IPS-18c (cell line): ENCODE data around the gene CA9.

ENCODE experiments used
- H3K4me3 ChIP-seq: 2 replicates; pipeline ENCODE4 v1.7.0; 2013; ENCODE audit warnings: low read depth, mild to moderate bottlenecking, low read length, moderate library complexity; ENCODE audit not compliant: insufficient read depth
- H3K9me3 ChIP-seq: one replicate; pipeline ENCODE4 v1.6.1; 2013; ENCODE audit warnings: mild to moderate bottlenecking, low read length, moderate library complexity; ENCODE audit not compliant: control insufficient read depth, insufficient read depth

Gene CA9

DNA sequence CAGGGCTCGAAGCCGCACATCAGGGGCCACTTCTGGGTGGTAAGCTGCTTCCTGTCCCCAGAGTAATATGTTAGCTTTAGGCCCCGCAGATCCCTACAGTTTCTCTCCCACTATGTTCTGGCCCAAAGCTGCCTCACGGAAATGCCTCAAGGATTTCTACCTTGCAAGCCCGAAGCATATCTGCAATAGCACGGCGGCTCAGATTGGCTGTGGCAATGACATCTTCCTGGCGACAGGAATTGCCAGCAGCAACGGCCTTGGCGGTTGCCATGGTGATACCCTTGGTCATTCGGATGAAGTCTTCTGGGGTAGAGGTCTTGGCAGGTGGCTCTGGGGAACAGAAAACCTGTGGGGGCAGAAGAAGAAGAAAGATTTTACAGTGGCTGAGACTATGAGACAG lies 26.3 kb downstream of the CA9 start:
- no peaks in the 10 kb centered on the region for H3K9me3 ChIP-seq
- H3K4me3 ChIP-seq, result no peak overlapping the region

DNA sequence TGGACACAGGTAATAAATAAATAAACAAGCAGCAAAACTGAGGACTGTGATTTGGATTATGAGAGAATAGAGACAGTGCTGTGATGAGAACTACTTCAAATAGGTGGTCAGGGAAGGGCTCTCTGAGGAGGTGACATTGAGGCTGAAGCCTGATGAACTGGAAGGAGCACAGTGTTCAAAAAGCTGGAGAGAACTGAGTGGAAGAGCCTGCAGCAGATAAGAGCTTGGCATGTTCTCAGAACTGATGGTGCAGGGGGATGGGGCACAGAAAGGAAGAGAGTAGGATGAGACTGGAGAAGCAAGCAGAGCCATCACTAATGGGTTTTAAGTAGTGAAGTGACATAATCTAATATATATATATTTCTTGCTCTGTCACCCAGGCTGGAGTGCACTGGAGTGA lies 27.2 kb downstream of the CA9 start:
- Histone ChIP-seq H3K9me3 (no peaks in the 10 kb centered on the region), H3K4me3 (no peak overlapping the region)

DNA sequence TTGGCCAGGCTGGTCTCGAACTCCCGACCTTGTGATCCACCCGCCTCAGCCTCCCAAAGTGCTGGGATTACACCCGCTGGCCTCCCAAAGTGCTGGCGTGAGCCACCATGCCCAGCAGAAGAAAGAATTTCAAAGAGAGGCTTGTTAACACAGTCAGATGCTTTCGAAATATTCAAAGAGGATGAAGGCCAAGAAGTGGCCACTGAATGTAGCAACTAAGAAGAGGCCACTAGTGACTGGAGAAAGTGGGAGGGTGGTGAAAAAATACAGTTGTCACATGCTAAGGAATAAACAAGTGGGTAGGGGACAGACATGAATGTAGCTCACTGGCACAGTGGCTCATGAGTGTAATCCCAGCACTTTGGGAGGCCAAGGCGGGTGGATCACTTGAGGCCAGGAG lies 29.0 kb downstream of the CA9 start:
- no peaks in the 10 kb centered on the region for H3K9me3 ChIP-seq

DNA sequence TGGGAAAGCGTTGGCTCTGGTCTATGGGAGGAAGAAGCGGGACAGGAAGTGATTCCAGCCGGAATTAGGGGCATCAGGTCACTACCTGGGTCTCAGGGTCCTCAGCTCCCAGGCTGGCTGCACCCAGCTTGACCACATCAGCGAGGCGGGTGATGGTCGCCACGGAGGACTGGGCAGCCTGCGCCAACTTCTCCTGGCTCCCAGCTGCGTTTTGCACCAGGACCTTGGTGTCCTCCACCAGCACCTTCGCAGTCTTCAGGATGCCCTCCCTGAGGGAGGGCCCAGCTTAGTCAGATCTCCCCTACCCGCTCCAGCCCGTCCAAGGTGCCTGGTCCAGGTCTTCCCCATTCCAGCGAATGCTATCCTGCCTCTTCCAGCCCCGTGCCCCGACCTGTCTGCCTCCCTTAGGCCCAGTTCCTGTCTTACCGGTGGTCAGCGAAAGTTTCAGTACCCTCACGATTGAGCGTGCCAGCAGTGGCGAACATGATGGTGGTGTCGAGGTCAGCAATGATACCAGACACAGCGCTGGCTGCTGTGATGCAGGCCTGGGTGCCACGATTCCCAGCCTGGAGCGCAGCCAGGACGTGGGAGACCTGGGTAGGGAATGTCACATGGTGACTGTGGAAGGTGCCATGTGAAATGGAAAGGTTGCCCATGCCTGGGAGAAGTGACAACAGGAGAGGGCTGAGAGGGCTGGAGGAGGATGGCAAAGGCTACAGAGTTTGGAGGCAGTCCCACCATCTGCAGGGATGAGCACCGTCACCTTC lies 30.4 kb downstream of the CA9 start:
- Histone ChIP-seq H3K9me3 (no peaks in the 10 kb centered on the region), H3K4me3 (no peak overlapping the region)

More for the DNA sequence above, 29.0 kb downstream of the CA9 start:
- no peak overlapping the region for H3K4me3 ChIP-seq

DNA sequence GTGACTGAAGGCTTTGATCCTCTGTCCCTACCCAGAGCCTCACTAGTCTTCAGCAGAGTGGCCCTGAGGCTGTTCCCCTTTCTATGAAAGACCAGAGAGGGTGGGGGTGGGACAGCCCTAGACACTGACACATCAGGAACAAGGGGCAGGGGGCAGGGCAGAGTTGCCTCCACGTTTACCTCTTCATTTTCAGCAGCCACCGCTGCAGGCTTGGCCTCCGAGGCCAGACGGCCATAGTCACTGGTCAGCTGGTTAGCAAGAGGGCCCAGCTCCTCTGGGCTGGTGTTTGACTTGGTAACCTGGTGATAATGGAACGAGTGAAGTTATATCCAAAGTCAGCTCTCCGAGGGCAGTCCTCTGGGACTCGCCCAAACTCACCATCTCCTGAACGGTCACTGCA lies 31.6 kb downstream of the CA9 start:
- H3K9me3 ChIP-seq, result no peaks in the 10 kb centered on the region
- no peak overlapping the region for H3K4me3 ChIP-seq

DNA sequence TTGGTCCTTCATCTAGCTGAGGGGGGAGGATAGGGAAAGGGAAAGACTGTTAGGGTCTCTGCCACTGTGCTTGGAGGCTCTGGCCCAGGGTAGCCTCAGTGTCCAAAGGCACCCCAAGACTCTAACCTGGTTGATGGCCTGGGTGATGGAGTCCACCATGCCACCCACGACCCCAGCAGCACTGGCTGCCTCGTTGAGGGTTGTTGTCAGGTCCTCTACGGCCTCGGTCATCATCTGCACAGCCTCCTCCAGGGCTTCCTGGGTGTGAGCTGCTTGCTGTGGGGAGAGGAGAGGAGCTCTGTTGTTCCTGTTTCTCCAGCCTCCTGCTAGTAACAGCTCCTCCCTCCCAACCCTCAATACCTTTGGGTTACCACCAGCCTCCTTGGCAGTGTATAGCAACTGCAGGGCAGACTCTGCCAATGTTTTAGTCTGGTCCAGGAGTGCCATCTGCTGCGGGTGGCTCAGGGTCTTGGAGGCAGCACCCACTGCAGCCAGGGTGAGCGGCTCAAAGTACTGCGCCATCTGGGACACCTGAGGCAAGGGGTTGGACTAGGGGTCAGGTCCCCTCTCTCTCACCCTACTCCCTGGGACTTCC lies 32.2 kb downstream of the CA9 start:
- no peaks in the 10 kb centered on the region for H3K9me3 ChIP-seq

DNA sequence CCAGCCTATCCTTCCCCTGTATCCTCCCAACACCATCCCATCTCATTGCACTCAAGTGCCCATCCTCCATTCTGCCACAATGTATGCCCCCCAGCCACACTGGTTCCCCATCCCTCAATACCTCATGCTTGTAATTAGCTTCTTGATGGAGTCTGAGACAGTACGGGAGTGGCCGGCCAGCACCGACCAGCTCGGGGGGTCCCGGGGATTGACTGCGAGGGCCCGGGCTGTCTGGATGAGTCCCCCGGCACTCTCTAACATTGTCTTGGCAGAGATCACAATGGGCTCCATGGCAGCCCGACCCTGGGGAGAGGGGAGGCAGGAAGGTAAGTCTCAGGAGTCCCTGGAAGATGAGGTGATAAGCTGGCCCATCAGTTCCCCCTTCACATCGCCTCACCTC lies 33.2 kb downstream of the CA9 start:
- Histone ChIP-seq H3K9me3 (no peaks in the 10 kb centered on the region), H3K4me3 (no peak overlapping the region)

More for the DNA sequence above, 32.2 kb downstream of the CA9 start:
- no peak overlapping the region for H3K4me3 ChIP-seq

DNA sequence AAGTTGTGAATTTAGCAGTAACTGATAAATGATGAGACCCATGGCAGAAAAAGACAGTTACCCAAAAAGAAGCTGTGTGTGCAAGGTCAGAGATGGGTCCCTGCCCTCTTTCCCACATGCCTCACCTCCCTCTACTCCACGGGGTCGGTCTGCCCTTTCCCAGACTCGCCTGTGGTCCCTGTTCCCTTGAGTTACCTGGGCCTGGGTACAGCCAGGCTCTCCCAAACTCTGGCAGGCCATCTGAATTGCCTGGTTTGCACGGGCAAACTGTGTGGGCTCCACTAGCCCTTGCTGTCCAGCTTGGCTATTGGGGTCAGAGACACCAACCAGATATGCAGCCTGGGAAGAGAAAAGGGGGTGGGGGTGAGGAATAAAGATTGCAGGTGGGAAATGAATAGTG lies 34.4 kb downstream of the CA9 start:
- no peaks in the 10 kb centered on the region for H3K9me3 ChIP-seq
- no peak overlapping the region for H3K4me3 ChIP-seq

DNA sequence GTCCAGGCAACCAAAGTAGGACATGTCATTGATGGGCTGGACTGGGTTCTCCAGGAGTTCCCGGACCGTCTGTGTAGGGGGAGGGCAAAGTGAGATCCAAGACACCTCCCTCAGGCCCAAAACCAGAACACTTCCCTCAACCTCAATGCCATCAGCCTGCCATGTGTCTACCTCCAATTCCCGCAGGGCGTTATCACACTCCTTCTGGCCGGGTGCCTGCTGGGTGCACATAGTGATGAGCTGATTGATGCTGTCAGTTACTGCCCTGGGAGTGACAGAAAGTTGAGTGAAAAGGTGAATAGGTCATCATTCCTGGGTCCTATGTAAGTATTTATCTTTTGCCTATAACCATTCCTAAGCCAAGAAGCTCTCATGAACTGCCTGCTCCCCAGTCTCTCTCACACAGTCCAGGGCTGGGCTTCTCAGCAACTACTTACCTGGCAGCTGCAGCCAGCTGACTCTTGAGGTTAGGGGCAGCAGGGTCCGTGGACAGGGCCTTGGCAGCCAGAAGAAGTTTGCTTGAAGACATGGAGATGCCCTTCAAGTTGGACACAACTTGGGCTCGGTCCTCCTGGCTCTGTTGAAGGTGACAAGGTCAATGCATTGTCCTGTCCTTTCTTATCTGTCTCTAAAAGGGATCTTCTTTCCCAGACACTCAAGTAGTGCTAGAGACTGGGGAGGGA lies 37.2 kb downstream of the CA9 start:
- Histone ChIP-seq H3K9me3 (no peaks in the 10 kb centered on the region), H3K4me3 (no peak overlapping the region)

DNA sequence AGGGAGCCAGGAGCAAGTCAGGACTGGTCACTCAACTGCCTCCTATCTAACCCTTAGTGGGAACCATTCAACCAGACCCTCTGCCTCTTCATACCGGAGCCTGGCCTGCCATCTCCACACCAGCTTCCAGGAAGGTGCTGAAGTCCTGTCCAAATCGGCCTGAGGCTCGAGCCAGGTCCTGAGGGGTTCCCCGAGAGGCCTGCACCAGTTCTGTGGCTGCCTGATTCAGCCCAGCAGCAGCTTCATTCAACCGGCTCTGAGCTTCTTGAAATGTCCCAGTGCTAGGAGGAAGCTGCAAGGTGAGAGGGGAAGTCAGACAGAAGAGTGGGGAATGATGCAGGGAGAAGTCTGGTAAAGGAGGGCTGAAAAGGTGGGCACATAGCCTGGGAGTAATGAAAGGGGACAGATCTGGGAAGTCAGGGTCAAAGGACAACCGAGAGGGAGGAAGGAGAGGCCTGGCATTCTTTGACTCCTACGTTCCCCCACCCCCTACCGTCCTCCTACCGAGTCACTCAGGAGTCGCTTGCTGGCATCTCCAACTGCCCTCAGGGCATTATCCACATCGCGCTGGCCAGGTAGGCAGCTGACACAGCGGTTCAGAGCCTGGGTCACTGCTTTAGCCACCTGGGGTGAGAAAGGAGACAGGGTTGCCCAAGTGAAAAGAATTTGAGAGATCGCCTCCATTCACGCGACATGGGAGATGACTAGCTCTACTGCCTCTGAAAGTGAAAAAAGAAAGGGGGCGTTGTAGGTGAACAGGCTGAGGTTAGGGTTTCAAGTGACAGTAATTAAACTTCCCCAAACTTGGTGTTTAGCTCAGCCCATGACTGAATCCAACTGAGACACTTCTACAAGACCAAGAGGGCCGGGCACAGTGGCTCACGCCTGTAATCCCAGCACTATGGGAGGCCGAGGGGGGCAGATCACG lies 38.0 kb downstream of the CA9 start:
- no peaks in the 10 kb centered on the region for H3K9me3 ChIP-seq
- no peak overlapping the region for H3K4me3 ChIP-seq

DNA sequence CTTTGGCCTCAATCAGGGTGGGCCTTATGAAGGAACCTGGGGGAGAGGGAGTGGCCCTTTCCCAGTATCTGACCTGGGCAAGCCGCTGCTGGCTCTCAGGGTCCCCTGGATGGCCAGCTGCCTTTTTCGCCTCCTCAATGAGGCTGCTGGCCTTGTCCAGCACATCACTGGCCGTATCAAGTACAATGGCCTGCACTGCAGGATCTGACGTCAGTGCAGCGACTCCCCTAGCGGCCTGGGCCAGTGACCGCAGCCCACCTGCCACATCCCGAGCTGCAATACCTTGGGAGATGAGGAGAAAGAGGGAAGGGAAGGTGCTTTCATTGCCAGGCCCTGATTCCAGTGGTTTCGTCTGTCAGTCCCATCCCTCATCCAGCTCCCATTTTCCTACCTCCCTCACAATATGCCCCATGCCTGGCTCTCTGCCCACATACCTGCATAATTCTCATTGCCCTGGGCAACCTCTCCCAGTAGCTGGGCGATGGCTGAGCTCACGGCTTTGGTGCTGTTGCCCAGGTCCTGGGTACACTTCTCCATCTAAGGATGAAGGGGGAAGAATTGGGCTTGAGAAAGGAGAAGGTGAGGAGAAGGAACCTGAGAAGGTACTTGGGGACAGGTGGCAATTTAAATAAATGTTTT lies 39.2 kb downstream of the CA9 start:
- H3K4me3 ChIP-seq, result no peak overlapping the region
- H3K9me3 ChIP-seq, result no peaks in the 10 kb centered on the region

DNA sequence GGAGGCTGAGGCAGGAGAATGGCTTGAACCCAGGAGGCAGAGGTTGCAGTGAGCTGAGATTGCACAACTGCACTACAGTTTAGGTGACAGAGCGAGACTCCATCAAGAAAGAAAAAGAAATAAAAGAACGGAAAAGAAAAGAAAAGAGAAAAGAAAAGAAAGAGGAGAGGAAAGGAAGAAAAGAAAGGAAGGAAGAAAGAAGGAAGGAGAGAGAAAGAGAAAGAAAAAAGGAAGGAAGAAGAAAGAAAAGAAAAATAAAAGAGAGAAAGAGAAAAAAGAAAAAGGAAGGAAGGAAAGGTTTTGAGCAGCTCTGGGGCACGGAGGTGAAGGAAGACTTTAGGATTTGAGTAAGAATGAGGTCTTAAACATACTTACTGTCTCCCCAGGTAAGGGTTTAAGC lies 39.9 kb downstream of the CA9 start:
- Histone ChIP-seq H3K4me3 (no peak overlapping the region), H3K9me3 (no peaks in the 10 kb centered on the region)

DNA sequence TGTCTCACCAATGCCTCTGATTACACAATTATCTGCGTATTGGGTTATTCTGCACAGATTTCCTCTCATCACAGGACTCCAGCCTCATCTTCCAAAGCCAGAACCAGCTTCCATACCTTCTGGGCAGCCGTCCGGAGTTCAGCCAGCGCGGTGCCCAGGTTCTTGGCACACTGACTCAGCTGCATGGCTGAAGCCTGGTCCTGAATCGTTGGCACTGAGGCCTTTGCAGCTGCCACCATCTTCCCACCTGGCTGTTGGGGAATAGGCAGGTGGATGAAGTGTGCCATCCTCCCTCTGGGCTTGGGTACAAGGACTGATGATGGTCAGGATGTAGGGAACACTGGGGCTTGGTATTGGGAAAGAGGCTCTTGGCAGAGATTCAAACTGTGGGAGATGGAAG lies 40.4 kb downstream of the CA9 start:
- no peaks in the 10 kb centered on the region for H3K9me3 ChIP-seq
- H3K4me3 ChIP-seq, result no peak overlapping the region

DNA sequence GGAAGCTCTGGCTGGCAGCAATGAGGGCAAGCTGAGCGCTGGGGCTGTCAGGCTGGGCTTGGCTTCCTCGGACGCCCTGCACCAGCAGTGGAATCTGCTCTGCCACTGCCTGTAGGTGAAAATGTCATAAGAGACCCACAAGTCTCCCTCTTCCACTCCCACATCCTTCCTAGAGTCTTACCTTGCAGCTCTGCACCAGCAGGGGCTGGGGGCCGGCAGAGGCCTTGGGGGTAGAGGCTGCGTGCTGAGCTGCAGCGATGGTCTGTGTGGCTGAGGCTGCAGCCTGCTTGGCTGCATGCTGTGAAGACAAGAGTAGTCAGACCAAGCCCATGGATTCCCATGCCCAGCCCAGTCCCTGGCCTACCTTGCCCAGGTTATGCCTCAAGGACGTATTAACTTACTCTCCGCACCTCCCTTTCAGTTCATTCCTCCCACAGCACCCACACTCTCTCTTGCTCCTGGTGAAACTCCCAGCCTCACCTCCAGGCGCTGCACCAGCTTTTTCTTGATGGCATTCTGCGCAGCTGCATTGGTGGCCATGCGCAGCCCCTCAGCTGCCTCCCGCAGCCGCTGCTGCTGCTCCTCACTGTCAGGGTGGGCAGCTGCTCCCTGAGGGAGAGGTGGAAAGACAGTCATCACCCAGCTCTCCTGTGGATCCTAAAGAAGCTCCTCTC lies 41.0 kb downstream of the CA9 start:
- no peaks in the 10 kb centered on the region for H3K9me3 ChIP-seq
- H3K4me3 ChIP-seq, result no peak overlapping the region

DNA sequence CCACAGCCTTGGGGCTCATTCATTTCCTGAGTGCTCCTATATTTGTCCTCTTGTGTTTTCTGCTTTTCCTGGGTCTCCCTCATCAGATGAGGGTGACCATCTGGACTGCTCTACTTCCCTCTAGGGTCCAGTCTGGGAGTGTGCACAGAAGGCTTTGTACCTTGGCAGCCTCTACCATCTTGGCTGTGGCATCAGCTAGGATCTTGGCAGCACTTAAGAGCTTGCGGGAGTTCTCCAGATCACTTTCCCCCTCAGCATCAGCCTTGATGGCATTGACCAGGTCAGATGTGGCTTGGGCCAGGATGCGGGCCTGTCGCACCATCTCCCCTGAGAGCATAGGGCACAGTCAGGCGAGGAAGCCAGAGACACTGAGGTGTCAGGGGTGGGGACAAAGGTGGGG lies 42.5 kb downstream of the CA9 start:
- H3K4me3 ChIP-seq, result no peak overlapping the region
- no peaks in the 10 kb centered on the region for H3K9me3 ChIP-seq

DNA sequence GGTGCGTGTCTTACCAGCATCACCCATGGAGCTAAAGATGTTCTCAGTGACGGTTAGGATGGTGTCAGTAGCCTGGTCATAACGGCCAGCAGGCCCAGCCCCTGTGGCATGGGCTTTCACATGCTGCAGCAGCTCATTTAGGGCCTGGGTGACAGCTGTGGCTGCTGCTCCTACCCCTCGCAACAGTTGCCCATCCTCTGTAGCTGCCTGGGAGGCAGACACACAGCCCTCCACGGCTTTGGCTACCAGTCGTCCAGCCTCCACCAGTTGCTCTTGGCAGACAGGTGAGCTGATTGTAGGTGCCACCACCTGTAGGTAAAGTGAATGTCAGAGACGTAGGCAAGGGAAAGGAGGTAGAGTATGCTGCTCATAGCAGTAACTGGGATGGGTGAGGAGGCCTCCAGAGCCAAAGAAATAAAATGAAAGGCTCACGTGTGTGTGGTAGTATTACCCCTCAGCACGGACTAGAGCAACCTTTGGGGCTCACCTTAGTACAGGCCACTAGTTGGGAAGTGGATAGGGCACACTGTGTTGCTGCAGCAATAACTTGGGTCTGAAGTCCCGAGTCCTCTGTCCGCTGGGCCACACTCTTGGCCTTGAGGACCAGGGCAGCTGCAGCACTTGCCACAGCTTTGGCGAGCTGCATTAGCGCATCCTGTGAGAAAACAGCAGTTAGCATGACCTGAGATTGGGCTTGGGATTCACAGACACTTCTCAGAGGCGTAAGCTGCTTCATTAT lies 43.6 kb downstream of the CA9 start:
- H3K9me3 ChIP-seq, result no peaks in the 10 kb centered on the region
- H3K4me3 ChIP-seq, result no peak overlapping the region
